DLD1 (cell line): ENCODE data around the gene FBXL13.
"Not testable (repeated sequence)": the region's sequence is repeated elsewhere in the genome, so short reads cannot be mapped to it uniquely, and the experiment has no call there.

Experiments
- in situ Hi-C: cut with HindIII; loops from 2 replicates; pipeline ENCODE4 v1.10.0; 2017; ENCODE audit warnings: low sequenced_read_pairs

FBXL13 gene

GRCh38 chr7:102902052-102902451 lies 172.5 kb downstream of the FBXL13 start:
- in situ Hi-C loops: not testable (repeated sequence)

GRCh38 chr7:102898532-102898859 lies 176.1 kb downstream of the FBXL13 start:
- in situ Hi-C loops: no loop called here

- in situ Hi-C loops: no loop called here
Observed at GRCh38 chr7:102897856-102898531, 176.6 kb downstream of the FBXL13 start.

- in situ Hi-C loops: no loop called here
Observed at GRCh38 chr7:102897211-102897631, 177.4 kb downstream of the FBXL13 start.

GRCh38 chr7:102896585-102896984 lies 178.0 kb downstream of the FBXL13 start:
- in situ Hi-C loops: no loop called here

- in situ Hi-C loops: no loop called here
Observed at GRCh38 chr7:102895602-102896001, 179.0 kb downstream of the FBXL13 start.

GRCh38 chr7:102892631-102893278 lies 181.8 kb downstream of the FBXL13 start:
- in situ Hi-C loops: no loop called here

- in situ Hi-C loops: no loop called here
Observed at GRCh38 chr7:102891693-102892261, 182.8 kb downstream of the FBXL13 start.

GRCh38 chr7:102890971-102891692 lies 183.5 kb downstream of the FBXL13 start:
- in situ Hi-C loops: no loop called here

- in situ Hi-C loops: no loop called here
Observed at GRCh38 chr7:102890292-102890970, 184.2 kb downstream of the FBXL13 start.

- in situ Hi-C loops: no loop called here
Observed at GRCh38 chr7:102889851-102890250, 184.7 kb downstream of the FBXL13 start.

- in situ Hi-C loops: no loop called here
Observed at GRCh38 chr7:102888561-102889233, 185.9 kb downstream of the FBXL13 start.

GRCh38 chr7:102883098-102883860 lies 191.3 kb downstream of the FBXL13 start:
- in situ Hi-C loops: no loop called here

GRCh38 chr7:102875700-102876295 lies 198.8 kb downstream of the FBXL13 start:
- in situ Hi-C loops: no loop called here

GRCh38 chr7:102874966-102875365 lies 199.6 kb downstream of the FBXL13 start:
- in situ Hi-C loops: no loop called here

GRCh38 chr7:102874166-102874829 lies 200.3 kb downstream of the FBXL13 start:
- in situ Hi-C loops: no loop called here

GRCh38 chr7:102873470-102874165 lies 201.0 kb downstream of the FBXL13 start:
- in situ Hi-C loops: no loop called here

- in situ Hi-C loops: no loop called here
Observed at GRCh38 chr7:102872460-102872859, 202.1 kb downstream of the FBXL13 start.
